ENCODE measurements around the gene LRIT2. TPM values are rescaled to one million over a fixed set of nuclear protein-coding genes. Genes with fewer than 3 reads are reported as not detected.

The LRIT2 gene
- total RNA-seq, 2 experiments from 2014 or later = not detected

GRCh38 chr10:84201682-84202081, 23.7 kb downstream of the LRIT2 start:
- CTCF ChIA-PET = interaction anchor here (1.0 kb wide), 2 partner anchors 13 to 53 kb away, joined by 4 read pairs; no protein-coding TSS in a partner anchor
- ATAC-seq (no peak), DNase-seq (no peak)
- no peak overlapping the region for H3K4me3 Mint-ChIP-seq
- POLR2A ChIA-PET = interaction anchor here (1.4 kb wide), 1 partner anchor 8 kb away, joined by 3 read pairs; no protein-coding TSS in a partner anchor
- no peak for TF ChIP-seq CTCF (IDR thresholded peaks at IDR 0.05)
- intact Hi-C loops (cut with micrococcal nuclease) = loop anchor here (5.0 kb wide), 1 partner anchor 44 kb away; no protein-coding TSS in a partner anchor
- H3K9me3 Mint-ChIP-seq = no peaks in the 10 kb centered on the region
- no peaks in the 10 kb centered on the region for H3K27me3 Mint-ChIP-seq
- H3K4me1 Mint-ChIP-seq (ENCODE audit: low read depth) = no peaks in the 10 kb centered on the region
- H3K27ac Mint-ChIP-seq = no peak overlapping the region
- no peaks in the 10 kb centered on the region for H3K36me3 Mint-ChIP-seq (ENCODE audit: low read depth)

GRCh38 chr10:84201244-84201606, 24.1 kb downstream of the LRIT2 start:
- peaks cover 3% of the 10 kb centered on the region for H3K27me3 Mint-ChIP-seq
- intact Hi-C loops (cut with micrococcal nuclease) = loop anchor here (5.0 kb wide), 1 partner anchor 44 kb away; no protein-coding TSS in a partner anchor
- POLR2A ChIA-PET = no interaction called here

GRCh38 chr10:84200537-84201243, 24.7 kb downstream of the LRIT2 start:
- Mint-ChIP-seq H3K9me3 (no peaks in the 10 kb centered on the region), H3K36me3 (ENCODE audit: low read depth) (no peaks in the 10 kb centered on the region), H3K27me3 (peaks cover 4% of the 10 kb centered on the region), H3K4me1 (ENCODE audit: low read depth) (no peaks in the 10 kb centered on the region), H3K4me3 (no peak overlapping the region), H3K27ac (no peak overlapping the region)
- intact Hi-C loops (cut with micrococcal nuclease) = loop anchor here (5.0 kb wide), 1 partner anchor 43 kb away; no protein-coding TSS in a partner anchor
- ATAC-seq (no peak), DNase-seq (no peak)
- ChIA-PET POLR2A (no interaction called here), CTCF (interaction anchor here (0.6 to 0.7 kb wide), 2 partner anchors 52 to 327 kb away, joined by 4 read pairs; no protein-coding TSS in a partner anchor)
- TF ChIP-seq CTCF (IDR thresholded peaks at IDR 0.05) = no peak

More at GRCh38 chr10:84201244-84201606, 24.1 kb downstream of the LRIT2 start:
- ATAC-seq = no peak
- Mint-ChIP-seq H3K4me3 (no peak overlapping the region), H3K9me3 (no peaks in the 10 kb centered on the region), H3K27ac (no peak overlapping the region), H3K4me1 (ENCODE audit: low read depth) (no peaks in the 10 kb centered on the region), H3K36me3 (ENCODE audit: low read depth) (no peaks in the 10 kb centered on the region)
- no peak for TF ChIP-seq CTCF (IDR thresholded peaks at IDR 0.05)
- CTCF ChIA-PET = interaction anchor here (1.0 kb wide), 1 partner anchor 53 kb away, joined by 4 read pairs; no protein-coding TSS in a partner anchor
- no peak for DNase-seq

GRCh38 chr10:84198206-84198915, 27.0 kb downstream of the LRIT2 start:
- no peak for TF ChIP-seq CTCF (IDR thresholded peaks at IDR 0.05)
- peaks cover 8% of the 10 kb centered on the region for H3K27me3 Mint-ChIP-seq
- no peaks in the 10 kb centered on the region for H3K36me3 Mint-ChIP-seq (ENCODE audit: low read depth)
- H3K27ac Mint-ChIP-seq = no peak overlapping the region
- intact Hi-C loops (cut with micrococcal nuclease) = no loop called here
- H3K9me3 Mint-ChIP-seq = no peaks in the 10 kb centered on the region
- CTCF ChIA-PET = interaction anchor here (1.3 to 1.7 kb wide), 3 partner anchors 42 to 50 kb away, joined by 4 read pairs; no protein-coding TSS in a partner anchor
- POLR2A ChIA-PET = no interaction called here
- no peaks in the 10 kb centered on the region for H3K4me1 Mint-ChIP-seq (ENCODE audit: low read depth)
- DNase-seq (no peak), ATAC-seq (no peak)
- no peak overlapping the region for H3K4me3 Mint-ChIP-seq
